Activated CD4-positive, alpha-beta T cell treated with anti-CD3 and anti-CD28 coated beads for 24 hours (primary cell): ENCODE results near the gene ISM1.

Experiments
- DNase-seq, 2 donors: peaks; one replicate each; pipeline ENCODE4 v3.0.0-alpha.2; 2020; ENCODE audit warnings: low read depth in 2 of 2

The ISM1 gene

GRCh38 chr20:13283869-13284829 lies 63.1 kb downstream of the ISM1 start:
- no peak for DNase-seq

GRCh38 chr20:13284830-13285229 lies 63.8 kb downstream of the ISM1 start:
- DNase-seq = no peak

- DNase-seq = no peak
These were observed 64.3 kb downstream of the ISM1 start for GRCh38 chr20:13285408-13285807.

- no peak for DNase-seq
These were observed 65.0 kb downstream of the ISM1 start for GRCh38 chr20:13286052-13286451.

- no peak for DNase-seq
These were observed 65.5 kb downstream of the ISM1 start for GRCh38 chr20:13286607-13287006.

GRCh38 chr20:13288357-13288756 lies 67.3 kb downstream of the ISM1 start:
- DNase-seq = no peak

GRCh38 chr20:13289031-13289430 lies 68.0 kb downstream of the ISM1 start:
- DNase-seq = no peak

GRCh38 chr20:13290724-13291123 lies 69.7 kb downstream of the ISM1 start:
- no peak for DNase-seq

GRCh38 chr20:13291157-13291556 lies 70.1 kb downstream of the ISM1 start:
- no peak for DNase-seq

GRCh38 chr20:13292201-13292885 lies 71.3 kb downstream of the ISM1 start:
- no peak for DNase-seq

- DNase-seq = no peak
These were observed 73.4 kb downstream of the ISM1 start for GRCh38 chr20:13294522-13294921.

- no peak for DNase-seq
These were observed 74.6 kb downstream of the ISM1 start for GRCh38 chr20:13295637-13296036.

- DNase-seq = no peak
These were observed 75.0 kb downstream of the ISM1 start for GRCh38 chr20:13296070-13296469.

- DNase-seq = no peak
These were observed 76.2 kb downstream of the ISM1 start for GRCh38 chr20:13297147-13297899.

GRCh38 chr20:13298692-13299373 lies 77.8 kb downstream of the ISM1 start:
- DNase-seq = no peak

GRCh38 chr20:13299401-13299800 lies 78.3 kb downstream of the ISM1 start:
- no peak for DNase-seq

GRCh38 chr20:13301596-13301995 lies 80.5 kb downstream of the ISM1 start:
- DNase-seq = no peak

- DNase-seq = peak; percentile 8 to 25
These were observed 81.8 kb downstream of the ISM1 start for GRCh38 chr20:13302647-13303450.

GRCh38 chr20:13305284-13305683 lies 84.2 kb downstream of the ISM1 start:
- no peak for DNase-seq

GRCh38 chr20:13307562-13308163 lies 86.6 kb downstream of the ISM1 start:
- DNase-seq = no peak
